B cell (primary cell): ENCODE measurements around the gene CTPS1.

Experiments used
- CTCF ChIP-seq: fragments of 200-600 bp; IDR thresholded peaks from one replicate; pipeline ENCODE4 v1.8.0; 2022; ENCODE audit warnings: antibody characterized with exemption, mild to moderate bottlenecking
- EZH2 ChIP-seq: IDR thresholded peaks from 2 replicates; pipeline ENCODE4 v1.6.1; 2012; ENCODE audit warnings: borderline replicate concordance, low read depth, mild to moderate bottlenecking, moderate library complexity, low read length; ENCODE audit not compliant: insufficient read depth, poor library complexity, severe bottlenecking

GRCh38 chr1:41010345-41010744 lies 30.8 kb downstream of the CTPS1 start:
- no peak for TF ChIP-seq CTCF
- TF ChIP-seq EZH2: no peak
